Activated naive CD8-positive, alpha-beta T cell treated with anti-CD3 and anti-CD28 coated beads, Interleukin-2, amount 10 ng/mL, durations not matched to agents 7 days and 5 days (primary cell): ENCODE results near the gene ABCG5. TPM values are rescaled to one million over a fixed set of nuclear protein-coding genes. Genes with fewer than 3 reads are reported as not detected.

Experiments
- ATAC-seq: fragments of 150-1000 bp; cut with Tn5 transposase; one replicate; pipeline ENCODE4 v1.10.0; 2021; ENCODE audit warnings: low read depth, moderate library complexity
- POLR2A ChIA-PET: fragments of 350-600 bp; sonication (Branson Sonifier 250); formaldehyde crosslinking; loops from one replicate; lab custom pipeline; 2021; ENCODE audit warnings: antibody characterized with exemption; lab: Charles Lee
- DNase-seq: peaks from one replicate; pipeline ENCODE4 v3.0.0; 2021
- H3K27ac Mint-ChIP-seq: one replicate; pipeline ENCODE4 v1.8.0; 2022; ENCODE audit warnings: mild to moderate bottlenecking, mixed read lengths
- H3K27me3 Mint-ChIP-seq: one replicate; pipeline ENCODE4 v1.8.0; 2022; ENCODE audit warnings: mild to moderate bottlenecking, moderate library complexity, mixed read lengths
- H3K36me3 Mint-ChIP-seq: one replicate; pipeline ENCODE4 v1.8.0; 2021; ENCODE audit warnings: mild to moderate bottlenecking, mixed read lengths
- H3K4me1 Mint-ChIP-seq: one replicate; pipeline ENCODE4 v1.8.0; 2021; ENCODE audit warnings: mixed read lengths
- H3K4me3 Mint-ChIP-seq: one replicate; pipeline ENCODE4 v1.8.0; 2022; ENCODE audit warnings: mild to moderate bottlenecking, moderate library complexity, mixed read lengths
- H3K9me3 Mint-ChIP-seq: one replicate; pipeline ENCODE4 v1.8.0; 2021; ENCODE audit warnings: mixed read lengths
- total RNA-seq, 2 experiments: library from RNA; stranded (reverse); gene quantifications; one replicate each; pipeline ENCODE4 v1.2.3, GENCODE V29; 2021

ABCG5 gene
- total RNA-seq, 2 experiments from 2014 or later = not detected

DNA sequence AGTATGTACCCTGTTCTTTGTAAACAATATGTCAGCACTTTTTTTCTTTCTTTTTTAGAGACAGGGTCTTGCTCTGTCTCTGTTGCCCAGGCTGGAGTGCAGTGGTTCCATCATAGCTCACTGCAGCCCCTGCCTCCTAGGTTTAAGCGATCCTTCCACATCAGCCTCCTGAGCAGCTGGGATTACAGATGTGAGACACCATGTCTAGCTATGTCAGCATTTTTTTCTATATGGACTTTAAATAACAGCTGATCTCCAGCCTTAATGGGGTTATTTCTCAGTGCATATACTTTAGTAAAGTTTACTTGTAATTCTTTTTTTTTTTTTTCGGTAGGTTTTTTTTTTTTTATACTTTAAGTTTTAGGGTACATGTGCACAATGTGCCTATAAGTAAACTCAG is 26.6 kb downstream of the ABCG5 start:
- H3K4me1 Mint-ChIP-seq = no peaks in the 10 kb centered on the region
- H3K27me3 Mint-ChIP-seq = no peaks in the 10 kb centered on the region
- no peak overlapping the region for H3K27ac Mint-ChIP-seq
- ATAC-seq (no peak), DNase-seq (no peak)
- no peak overlapping the region for H3K4me3 Mint-ChIP-seq
- H3K9me3 Mint-ChIP-seq = no peaks in the 10 kb centered on the region
- POLR2A ChIA-PET = no interaction called here
- no peaks in the 10 kb centered on the region for H3K36me3 Mint-ChIP-seq

DNA sequence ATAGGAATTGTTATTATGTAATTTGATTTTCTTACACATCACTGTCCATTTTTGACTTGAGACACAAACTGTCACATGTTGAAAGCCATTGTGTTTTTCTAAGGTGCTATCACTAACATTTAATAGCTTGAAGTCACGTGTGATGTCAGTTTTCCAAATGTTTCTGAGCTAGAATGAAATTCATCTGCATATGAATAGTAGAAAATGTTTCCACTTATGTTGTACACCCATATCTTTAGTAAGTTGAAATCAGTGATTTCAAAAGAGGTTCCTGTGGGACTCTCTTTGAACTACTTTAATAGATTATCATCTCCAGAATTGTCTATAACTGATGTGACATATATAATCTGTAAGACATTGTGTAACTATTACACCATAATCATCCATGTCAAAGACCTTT is 27.8 kb downstream of the ABCG5 start:
- Mint-ChIP-seq H3K36me3 (no peaks in the 10 kb centered on the region), H3K4me1 (no peaks in the 10 kb centered on the region), H3K4me3 (no peak overlapping the region), H3K9me3 (no peaks in the 10 kb centered on the region), H3K27me3 (no peaks in the 10 kb centered on the region), H3K27ac (no peak overlapping the region)
- POLR2A ChIA-PET = no interaction called here
- DNase-seq (no peak), ATAC-seq (no peak)

DNA sequence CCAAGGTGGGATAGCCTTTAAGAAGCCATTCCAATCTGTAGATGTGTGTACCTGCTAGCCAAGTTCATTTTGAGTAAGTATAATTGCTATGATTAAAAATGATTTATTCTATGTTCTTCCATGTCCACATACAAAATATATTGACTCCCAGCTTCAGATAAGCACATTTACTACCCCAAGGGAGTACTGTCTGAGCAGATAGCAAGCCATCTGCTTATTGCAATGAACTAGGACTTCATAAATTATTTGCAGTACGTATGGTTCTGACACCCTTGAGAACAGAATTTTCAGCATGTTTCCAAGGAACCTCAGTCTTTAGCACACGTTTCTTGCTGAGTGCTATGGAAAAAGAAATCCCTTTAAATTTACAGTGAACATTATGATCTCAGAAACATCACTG is 28.2 kb downstream of the ABCG5 start:
- no peaks in the 10 kb centered on the region for H3K36me3 Mint-ChIP-seq
- H3K9me3 Mint-ChIP-seq = no peaks in the 10 kb centered on the region
- ATAC-seq (no peak), DNase-seq (no peak)
- POLR2A ChIA-PET = no interaction called here
- no peaks in the 10 kb centered on the region for H3K27me3 Mint-ChIP-seq
- no peak overlapping the region for H3K4me3 Mint-ChIP-seq
- no peaks in the 10 kb centered on the region for H3K4me1 Mint-ChIP-seq
- no peak overlapping the region for H3K27ac Mint-ChIP-seq

DNA sequence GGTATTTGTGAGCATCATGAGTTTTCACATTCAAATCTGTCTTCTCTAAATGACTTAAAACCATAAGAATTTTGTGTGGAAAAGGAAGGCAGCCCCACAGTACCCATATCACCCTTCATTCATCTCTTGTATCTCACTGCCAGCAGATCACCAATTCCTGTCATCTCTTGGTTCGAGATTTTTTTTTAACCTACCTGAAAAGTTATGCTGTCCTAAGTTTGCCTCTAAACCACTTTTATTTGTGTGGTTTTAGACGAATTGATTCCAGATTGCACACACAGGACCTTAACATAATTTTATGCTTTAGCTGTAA is 32.0 kb downstream of the ABCG5 start:
- no peaks in the 10 kb centered on the region for H3K9me3 Mint-ChIP-seq
- H3K36me3 Mint-ChIP-seq = no peaks in the 10 kb centered on the region

DNA sequence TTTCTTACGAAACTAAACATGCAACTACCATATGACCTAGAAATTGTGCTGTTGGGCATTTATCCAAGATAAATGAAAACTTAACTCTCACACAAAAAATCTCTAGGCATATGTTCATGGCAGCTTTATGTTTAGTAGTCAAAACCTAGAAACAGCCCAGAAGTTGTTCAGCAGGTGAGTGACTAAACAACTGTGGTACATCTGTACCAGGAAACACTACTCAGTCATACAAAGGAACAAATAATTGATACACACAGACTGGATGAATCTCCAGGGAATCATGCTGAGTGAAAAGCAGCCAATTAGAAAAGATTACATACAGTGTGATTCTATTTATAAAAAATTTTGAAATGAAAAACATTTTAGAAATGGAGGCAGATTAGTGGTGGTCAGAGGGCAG is 35.5 kb downstream of the ABCG5 start:
- Mint-ChIP-seq H3K4me3 (no peak overlapping the region), H3K27ac (no peak overlapping the region), H3K36me3 (no peaks in the 10 kb centered on the region), H3K27me3 (peaks cover 2% of the 10 kb centered on the region), H3K9me3 (no peaks in the 10 kb centered on the region), H3K4me1 (no peaks in the 10 kb centered on the region)
- ATAC-seq (no peak), DNase-seq (no peak)
- POLR2A ChIA-PET = no interaction called here

More for the DNA sequence above, 32.0 kb downstream of the ABCG5 start:
- POLR2A ChIA-PET = no interaction called here
- ATAC-seq = no peak
- H3K4me3 Mint-ChIP-seq = no peak overlapping the region
- no peak overlapping the region for H3K27ac Mint-ChIP-seq
- H3K4me1 Mint-ChIP-seq = no peaks in the 10 kb centered on the region
- no peaks in the 10 kb centered on the region for H3K27me3 Mint-ChIP-seq
- DNase-seq = no peak

DNA sequence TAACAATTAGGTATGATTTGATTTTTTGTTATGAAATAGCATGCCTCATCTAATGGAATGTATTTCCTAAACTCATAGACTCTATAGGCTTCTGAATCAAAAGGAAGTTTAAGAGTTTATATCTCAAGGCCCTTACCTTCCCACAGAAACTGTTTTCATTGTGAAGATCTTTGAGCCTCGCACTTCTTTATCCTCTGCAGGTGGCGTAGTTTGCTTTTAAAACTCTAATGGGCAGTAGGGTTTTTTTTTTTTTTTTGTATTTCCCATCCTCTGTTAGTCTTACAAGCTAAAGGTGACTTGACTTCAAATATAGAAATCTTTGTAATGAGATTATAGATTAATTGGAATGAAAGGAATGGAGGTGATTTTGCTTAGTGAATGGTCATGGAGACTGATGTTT is 36.5 kb downstream of the ABCG5 start:
- POLR2A ChIA-PET = no interaction called here
- DNase-seq (no peak), ATAC-seq (no peak)
- Mint-ChIP-seq H3K36me3 (no peaks in the 10 kb centered on the region), H3K4me3 (no peak overlapping the region), H3K9me3 (no peaks in the 10 kb centered on the region), H3K27ac (no peak overlapping the region), H3K4me1 (no peaks in the 10 kb centered on the region), H3K27me3 (peaks cover 2% of the 10 kb centered on the region)

DNA sequence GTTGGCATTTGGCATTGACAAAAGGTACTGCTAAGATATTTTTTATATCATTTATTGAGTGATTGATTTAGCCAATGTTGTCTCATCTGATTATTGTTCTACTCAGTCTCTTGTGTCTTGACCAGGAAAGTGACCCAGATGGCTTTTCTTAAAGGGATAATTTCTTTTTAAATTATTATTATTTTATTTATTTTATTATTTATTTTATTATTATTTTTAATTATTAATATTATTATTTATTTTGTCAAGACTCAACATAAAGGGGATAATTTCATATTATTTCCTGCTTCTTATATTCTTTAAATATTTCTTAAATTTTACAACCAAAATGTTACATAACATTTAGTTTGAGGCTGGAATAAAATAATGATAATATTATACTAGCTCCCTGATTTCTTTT is 37.7 kb downstream of the ABCG5 start:
- no peaks in the 10 kb centered on the region for H3K4me1 Mint-ChIP-seq

DNA sequence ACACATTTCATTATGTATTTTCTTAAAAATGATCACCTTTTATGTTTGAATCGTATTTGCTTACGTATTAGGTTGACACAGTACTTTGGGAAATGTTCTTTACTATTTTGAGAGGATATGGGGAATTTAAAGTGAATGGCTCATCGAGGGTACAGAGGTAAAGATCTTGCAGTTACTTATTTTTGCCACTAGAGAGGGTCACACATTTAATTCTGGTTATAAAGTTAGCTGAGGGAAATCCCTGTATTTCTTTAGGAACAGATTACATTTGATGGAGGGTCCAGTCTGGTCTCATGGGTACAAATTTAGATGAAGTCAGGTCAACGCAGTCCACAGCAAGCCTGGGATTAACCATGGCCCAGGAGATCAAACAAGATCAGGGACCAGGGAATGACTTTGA is 40.3 kb downstream of the ABCG5 start:
- no peaks in the 10 kb centered on the region for H3K9me3 Mint-ChIP-seq
- POLR2A ChIA-PET = no interaction called here
- no peak for ATAC-seq
- no peak overlapping the region for H3K4me3 Mint-ChIP-seq
- H3K4me1 Mint-ChIP-seq = no peaks in the 10 kb centered on the region
- peaks cover 2% of the 10 kb centered on the region for H3K27me3 Mint-ChIP-seq
- no peak for DNase-seq
- no peaks in the 10 kb centered on the region for H3K36me3 Mint-ChIP-seq
- no peak overlapping the region for H3K27ac Mint-ChIP-seq

More for the DNA sequence above, 37.7 kb downstream of the ABCG5 start:
- Mint-ChIP-seq H3K27ac (no peak overlapping the region), H3K4me3 (no peak overlapping the region), H3K9me3 (no peaks in the 10 kb centered on the region), H3K36me3 (no peaks in the 10 kb centered on the region), H3K27me3 (peaks cover 2% of the 10 kb centered on the region)
- ATAC-seq (no peak), DNase-seq (no peak)
- POLR2A ChIA-PET = no interaction called here

DNA sequence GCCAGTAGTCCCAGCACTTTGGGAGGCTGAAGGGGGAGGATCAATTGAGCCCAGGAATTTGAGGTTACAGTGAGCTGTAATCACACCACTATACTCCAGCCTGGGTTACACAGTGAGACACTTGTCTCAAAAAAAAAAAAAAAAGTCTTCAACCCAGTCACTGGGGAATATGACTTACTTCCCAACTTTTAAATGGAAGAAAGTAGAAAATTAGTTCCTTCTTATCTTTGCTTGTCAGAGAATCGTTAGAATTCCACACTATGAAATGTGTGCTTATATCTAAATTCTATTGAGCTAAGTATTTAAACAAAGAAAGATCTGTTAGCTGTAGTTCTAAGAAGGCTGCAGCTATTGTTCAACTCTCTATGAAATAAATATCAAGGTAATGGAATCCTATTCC is 42.4 kb downstream of the ABCG5 start:
- POLR2A ChIA-PET = no interaction called here
- H3K4me3 Mint-ChIP-seq = no peak overlapping the region
- H3K27me3 Mint-ChIP-seq = peaks cover 1% of the 10 kb centered on the region
- no peaks in the 10 kb centered on the region for H3K4me1 Mint-ChIP-seq
- ATAC-seq (no peak), DNase-seq (no peak)
- no peak overlapping the region for H3K27ac Mint-ChIP-seq
- H3K9me3 Mint-ChIP-seq = no peaks in the 10 kb centered on the region
- H3K36me3 Mint-ChIP-seq = no peaks in the 10 kb centered on the region

DNA sequence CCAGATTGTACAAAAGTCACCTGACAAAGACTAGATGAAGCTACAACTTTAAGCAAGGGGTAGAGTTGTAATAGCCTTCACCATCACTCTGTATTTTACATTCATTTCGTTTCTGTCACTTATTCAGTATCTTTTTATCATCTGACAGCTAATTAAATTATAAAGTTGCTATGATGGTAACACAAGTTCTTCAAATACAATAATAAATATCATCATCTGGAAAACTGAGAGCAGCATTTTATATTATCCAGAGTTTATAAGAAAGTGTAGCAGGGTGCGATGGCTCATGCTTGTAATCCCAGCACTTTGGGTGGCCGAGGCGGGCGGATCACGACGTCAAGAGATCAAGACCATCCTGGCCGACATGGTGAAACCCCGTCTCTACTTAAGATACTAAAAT is 43.7 kb downstream of the ABCG5 start:
- Mint-ChIP-seq H3K9me3 (no peaks in the 10 kb centered on the region), H3K36me3 (no peaks in the 10 kb centered on the region), H3K4me1 (no peaks in the 10 kb centered on the region), H3K27me3 (no peaks in the 10 kb centered on the region), H3K4me3 (no peak overlapping the region), H3K27ac (no peak overlapping the region)
- ATAC-seq (no peak), DNase-seq (no peak)
- POLR2A ChIA-PET = no interaction called here

DNA sequence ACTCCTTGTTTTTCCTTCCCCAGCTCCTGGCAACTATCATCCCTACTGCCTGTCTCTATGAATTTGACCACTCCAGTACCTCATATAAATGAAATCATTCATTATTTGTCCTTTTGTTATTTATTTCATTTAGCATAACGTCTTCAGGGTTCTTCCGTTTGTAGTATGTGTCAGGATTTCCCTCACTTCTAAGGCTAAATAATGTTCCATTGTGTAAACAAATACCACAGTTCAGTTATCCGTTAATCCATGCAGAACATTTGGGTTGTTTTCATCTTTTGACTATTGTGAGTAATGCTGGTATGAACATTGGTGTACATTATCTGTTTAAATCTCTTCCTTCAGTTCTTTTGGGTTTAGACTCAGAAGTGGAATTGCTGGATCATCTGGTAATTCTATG is 46.0 kb downstream of the ABCG5 start:
- Mint-ChIP-seq H3K4me3 (no peak overlapping the region), H3K27me3 (no peaks in the 10 kb centered on the region), H3K36me3 (no peaks in the 10 kb centered on the region)

DNA sequence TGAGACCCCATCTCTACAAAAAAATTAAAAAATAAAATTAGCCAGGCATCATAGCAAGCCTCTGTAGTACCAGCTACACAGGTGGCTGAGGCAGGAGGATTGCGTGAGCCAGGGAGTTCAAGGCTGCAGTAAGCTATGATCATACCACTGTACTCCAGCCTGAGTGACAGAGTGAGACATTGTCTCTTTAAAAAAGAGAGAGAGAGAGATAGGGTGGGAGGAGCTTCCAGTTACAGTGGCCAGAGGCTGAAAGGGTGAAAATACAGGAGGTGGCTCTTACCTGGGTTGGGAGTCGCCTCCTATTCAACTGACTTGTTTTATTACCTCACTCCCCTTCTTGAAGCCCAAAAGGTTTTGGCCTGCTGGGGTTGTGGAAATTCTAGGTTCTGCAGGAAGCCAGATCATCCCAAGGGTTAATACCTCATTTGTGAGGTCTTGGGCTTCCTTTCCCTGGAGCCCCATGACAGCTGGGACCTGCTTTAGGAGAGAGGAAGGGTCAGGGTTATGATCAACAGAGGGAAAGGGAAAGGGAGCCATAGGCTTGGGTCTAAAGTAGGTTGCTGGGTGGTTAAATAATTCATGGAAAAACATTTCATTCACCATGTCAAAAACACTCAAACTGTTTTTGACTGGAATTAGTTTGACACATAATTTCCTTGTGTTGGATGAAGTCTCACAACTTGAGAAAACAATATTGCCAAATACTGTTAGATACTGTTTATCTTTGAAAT is 47.4 kb downstream of the ABCG5 start:
- Mint-ChIP-seq H3K9me3 (no peaks in the 10 kb centered on the region), H3K4me3 (no peak overlapping the region), H3K4me1 (peaks cover 1% of the 10 kb centered on the region), H3K27me3 (no peaks in the 10 kb centered on the region), H3K27ac (no peak overlapping the region), H3K36me3 (no peaks in the 10 kb centered on the region)
- no peak for DNase-seq
- POLR2A ChIA-PET = no interaction called here
- ATAC-seq = no peak

More for the DNA sequence above, 46.0 kb downstream of the ABCG5 start:
- Mint-ChIP-seq H3K27ac (no peak overlapping the region), H3K9me3 (no peaks in the 10 kb centered on the region), H3K4me1 (peaks cover 1% of the 10 kb centered on the region)
- DNase-seq (no peak), ATAC-seq (no peak)
- POLR2A ChIA-PET = no interaction called here

DNA sequence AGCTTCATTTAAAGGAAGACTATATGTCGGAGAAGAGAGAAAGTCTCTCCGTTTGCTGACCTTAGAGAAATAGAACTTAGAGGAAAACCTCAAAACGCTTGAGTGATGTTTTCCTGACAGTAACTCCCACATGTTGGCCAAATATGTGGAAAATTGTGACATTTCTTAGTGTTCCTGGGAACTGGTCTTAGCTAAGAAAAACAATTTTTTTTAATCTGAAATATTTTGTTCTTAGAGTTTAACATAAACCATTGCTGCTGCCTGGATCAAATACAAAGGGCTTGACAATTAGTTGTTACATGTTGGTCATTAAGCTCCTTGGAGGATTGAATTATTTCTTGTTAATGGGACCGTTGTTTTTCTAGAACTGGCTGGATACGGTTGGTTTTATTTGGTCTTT is 48.5 kb downstream of the ABCG5 start:
- no peak for ATAC-seq
- Mint-ChIP-seq H3K9me3 (no peaks in the 10 kb centered on the region), H3K4me3 (no peak overlapping the region), H3K36me3 (no peaks in the 10 kb centered on the region), H3K27ac (no peak overlapping the region), H3K27me3 (no peaks in the 10 kb centered on the region), H3K4me1 (peaks cover 1% of the 10 kb centered on the region)
- POLR2A ChIA-PET = no interaction called here
- no peak for DNase-seq

DNA sequence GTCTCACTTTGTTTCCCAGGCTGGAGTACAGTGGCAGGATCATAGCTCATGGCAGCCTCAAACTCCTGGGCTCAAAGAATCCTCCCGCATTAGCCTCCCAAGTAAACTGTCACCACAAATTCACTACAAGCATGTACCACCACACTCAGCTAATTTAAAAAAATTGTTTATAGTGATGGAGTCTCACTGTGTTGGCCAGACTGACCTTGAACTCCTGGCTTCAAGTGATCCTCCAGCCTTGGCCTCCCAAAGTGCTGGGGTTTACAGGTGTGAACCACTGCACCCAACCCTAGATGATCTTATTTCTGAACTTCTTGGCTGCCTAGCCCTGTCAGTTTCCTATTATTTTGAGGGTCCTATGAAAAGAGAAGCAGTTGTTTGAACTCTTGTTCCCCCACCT is 50.0 kb downstream of the ABCG5 start:
- H3K4me3 Mint-ChIP-seq = no peak overlapping the region
- POLR2A ChIA-PET = no interaction called here
- peaks cover 1% of the 10 kb centered on the region for H3K4me1 Mint-ChIP-seq
- H3K9me3 Mint-ChIP-seq = no peaks in the 10 kb centered on the region
- no peak for ATAC-seq
- H3K36me3 Mint-ChIP-seq = no peaks in the 10 kb centered on the region
- no peak overlapping the region for H3K27ac Mint-ChIP-seq
- H3K27me3 Mint-ChIP-seq = no peaks in the 10 kb centered on the region
- no peak for DNase-seq

DNA sequence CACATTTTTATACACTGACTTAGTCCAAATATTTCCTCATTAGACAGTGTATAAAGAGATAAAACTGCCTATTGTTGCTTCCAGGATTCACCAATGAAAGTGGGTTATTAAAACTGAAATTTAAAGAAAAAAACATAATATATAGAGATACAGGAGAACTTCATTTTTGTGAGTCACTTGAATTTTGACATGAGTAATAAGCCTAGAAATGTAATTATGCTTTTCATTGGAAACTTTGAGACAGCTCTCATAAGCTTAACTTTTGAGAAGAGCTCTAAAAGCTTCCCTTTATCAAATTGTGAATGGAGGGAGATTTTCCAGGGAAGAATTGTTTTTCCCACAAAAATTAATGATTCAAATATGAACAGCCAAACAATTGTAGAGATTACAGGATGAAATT is 50.7 kb downstream of the ABCG5 start:
- H3K27me3 Mint-ChIP-seq = no peaks in the 10 kb centered on the region
- H3K9me3 Mint-ChIP-seq = no peaks in the 10 kb centered on the region
- ATAC-seq (no peak), DNase-seq (no peak)
- H3K4me1 Mint-ChIP-seq = peaks cover 1% of the 10 kb centered on the region
- no peaks in the 10 kb centered on the region for H3K36me3 Mint-ChIP-seq
- no peak overlapping the region for H3K27ac Mint-ChIP-seq
- no peak overlapping the region for H3K4me3 Mint-ChIP-seq
- POLR2A ChIA-PET = no interaction called here
